SU-DHL-6 (cell line): ENCODE measurements around the gene SPRR2B.

Source experiments
- EZH2phosphoT487 ChIP-seq: fragments of 200-600 bp; sonication (generic), shearing (Covaris generic); conservative IDR thresholded peaks from 2 replicates; pipeline ENCODE4 v1.6.1; 2018; ENCODE audit warnings: mild to moderate bottlenecking, antibody characterized with exemption, low read length, moderate library complexity, mixed read lengths
- TF ChIP-seq, protein P1 (sequence below): fragments of 200-600 bp; sonication (generic); IDR thresholded peaks from one replicate; pipeline ENCODE4 v1.5.1; 2017; ENCODE audit warnings: antibody characterized with exemption, mild to moderate bottlenecking, low read length, moderate library complexity; ENCODE audit not compliant: insufficient read depth, poor library complexity, severe bottlenecking

DNA sequence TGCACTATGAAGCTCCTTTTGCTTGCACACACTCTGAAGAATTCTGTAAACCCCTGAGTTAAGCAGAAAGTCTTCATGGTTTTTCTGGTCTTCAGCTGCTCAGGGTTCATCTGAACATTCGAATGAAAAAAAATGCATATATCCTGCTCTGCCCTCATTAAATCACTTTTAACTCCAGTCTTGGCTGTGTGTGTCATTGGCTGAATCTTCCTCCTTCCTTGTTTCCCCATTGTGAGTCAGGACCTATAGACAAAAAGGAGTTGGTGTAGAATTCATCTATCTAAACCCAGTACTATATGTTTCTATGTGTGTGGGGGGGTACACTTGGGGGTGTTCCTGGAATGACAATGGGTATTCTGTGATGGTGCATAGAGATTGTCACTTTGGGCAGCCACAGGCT, 47.0 kb downstream of the SPRR2B start:
- TF ChIP-seq, protein P1, sequence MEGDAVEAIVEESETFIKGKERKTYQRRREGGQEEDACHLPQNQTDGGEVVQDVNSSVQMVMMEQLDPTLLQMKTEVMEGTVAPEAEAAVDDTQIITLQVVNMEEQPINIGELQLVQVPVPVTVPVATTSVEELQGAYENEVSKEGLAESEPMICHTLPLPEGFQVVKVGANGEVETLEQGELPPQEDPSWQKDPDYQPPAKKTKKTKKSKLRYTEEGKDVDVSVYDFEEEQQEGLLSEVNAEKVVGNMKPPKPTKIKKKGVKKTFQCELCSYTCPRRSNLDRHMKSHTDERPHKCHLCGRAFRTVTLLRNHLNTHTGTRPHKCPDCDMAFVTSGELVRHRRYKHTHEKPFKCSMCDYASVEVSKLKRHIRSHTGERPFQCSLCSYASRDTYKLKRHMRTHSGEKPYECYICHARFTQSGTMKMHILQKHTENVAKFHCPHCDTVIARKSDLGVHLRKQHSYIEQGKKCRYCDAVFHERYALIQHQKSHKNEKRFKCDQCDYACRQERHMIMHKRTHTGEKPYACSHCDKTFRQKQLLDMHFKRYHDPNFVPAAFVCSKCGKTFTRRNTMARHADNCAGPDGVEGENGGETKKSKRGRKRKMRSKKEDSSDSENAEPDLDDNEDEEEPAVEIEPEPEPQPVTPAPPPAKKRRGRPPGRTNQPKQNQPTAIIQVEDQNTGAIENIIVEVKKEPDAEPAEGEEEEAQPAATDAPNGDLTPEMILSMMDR: no peak
- TF ChIP-seq EZH2phosphoT487: no peak
